Neural cell (in vitro differentiated cells): ENCODE data around the gene APOA1. TPM values are rescaled to one million over a fixed set of nuclear protein-coding genes. Genes with fewer than 3 reads are reported as not detected.

Source experiments
- H2AFZ ChIP-seq: fragments of 200-600, 300-800 bp; sonication (generic), shearing (Covaris generic); 2 replicates; pipeline ENCODE4 v1.6.0; 2014; ENCODE audit warnings: low read depth, mild to moderate bottlenecking, antibody characterized with exemption, low read length, moderate library complexity
- H3F3A ChIP-seq: fragments of 200-600 bp; shearing (Covaris generic); 2 replicates; pipeline ENCODE4 v1.6.1; 2016; ENCODE audit warnings: mild to moderate bottlenecking, moderate library complexity, mixed read lengths, antibody characterized with exemption, low read length; ENCODE audit not compliant: insufficient read depth, poor library complexity, severe bottlenecking
- H3K27ac ChIP-seq: fragments of 200-600, 300-800 bp; sonication (generic), shearing (Covaris generic); 2 replicates; pipeline ENCODE4 v1.5.1; 2014; ENCODE audit warnings: mild to moderate bottlenecking, low read length, moderate library complexity
- H3K27me3 ChIP-seq: fragments of 300-800, 200-600 bp; sonication (generic), shearing (Covaris generic); 2 replicates; pipeline ENCODE4 v1.6.0; 2014; ENCODE audit warnings: mild to moderate bottlenecking, low read depth, low read length, moderate library complexity; ENCODE audit not compliant: insufficient read depth
- H3K36me3 ChIP-seq: fragments of 300-800, 200-600 bp; sonication (generic), shearing (Covaris generic); 2 replicates; pipeline ENCODE4 v1.5.1; 2014; ENCODE audit warnings: mild to moderate bottlenecking, antibody characterized with exemption, low read length, moderate library complexity; ENCODE audit not compliant: insufficient read depth
- H3K4me2 ChIP-seq: fragments of 300-800, 200-600 bp; sonication (generic), shearing (Covaris generic); 2 replicates; pipeline ENCODE4 v1.6.0; 2014; ENCODE audit warnings: mild to moderate bottlenecking, low read length
- H3K4me3 ChIP-seq: fragments of 300-800, 200-600 bp; sonication (generic), shearing (Covaris generic); 2 replicates; pipeline ENCODE4 v1.5.1; 2014; ENCODE audit warnings: mild to moderate bottlenecking, low read length, moderate library complexity
- H3K79me2 ChIP-seq: fragments of 200-600 bp; shearing (Covaris generic); replicated peaks from 2 replicates; pipeline ENCODE4 v1.6.0; 2014; ENCODE audit warnings: mild to moderate bottlenecking, low read length, moderate library complexity; ENCODE audit not compliant: insufficient read depth
- H3K9ac ChIP-seq: fragments of 300-800, 200-600 bp; sonication (generic), shearing (Covaris generic); 2 replicates; pipeline ENCODE4 v1.6.1; 2016; ENCODE audit warnings: mild to moderate bottlenecking, low read length, mixed read lengths
- H3K9me2 ChIP-seq: fragments of 200-600 bp; shearing (Covaris generic); 2 replicates; pipeline ENCODE4 v1.6.1; 2016; ENCODE audit warnings: mild to moderate bottlenecking, low read length, mixed read lengths; ENCODE audit not compliant: insufficient read depth
- H3K9me3 ChIP-seq: fragments of 200-600, 300-800 bp; sonication (generic), shearing (Covaris generic); 2 replicates; pipeline ENCODE4 v1.6.1; 2016; ENCODE audit warnings: mild to moderate bottlenecking, mixed run types, low read length, moderate library complexity, mixed read lengths
- H4K20me1 ChIP-seq: fragments of 200-600 bp; shearing (Covaris generic); 2 replicates; pipeline ENCODE4 v1.6.1; 2016; ENCODE audit warnings: mild to moderate bottlenecking, mixed run types; ENCODE audit not compliant: insufficient read depth
- CTCF ChIP-seq: fragments of 450-650 bp; IDR thresholded peaks from 2 replicates; pipeline ENCODE4 v1.5.1; 2014; ENCODE audit warnings: antibody characterized with exemption, mild to moderate bottlenecking, moderate library complexity; ENCODE audit not compliant: poor library complexity, severe bottlenecking
- EP300 ChIP-seq: fragments of 450-650 bp; conservative IDR thresholded peaks from 2 replicates; pipeline ENCODE4 v1.6.1; 2014; ENCODE audit warnings: antibody characterized with exemption, mild to moderate bottlenecking, moderate library complexity; ENCODE audit not compliant: poor library complexity, severe bottlenecking
- EZH2 ChIP-seq: fragments of 200-600, 300-800 bp; shearing (Covaris generic), sonication (generic); IDR thresholded peaks from 2 replicates; pipeline ENCODE4 v1.6.1; 2014; ENCODE audit warnings: antibody characterized with exemption, low read length, borderline replicate concordance, mild to moderate bottlenecking; ENCODE audit not compliant: insufficient read depth, poor library complexity, severe bottlenecking
- MXI1 ChIP-seq: fragments of 450-650 bp; conservative IDR thresholded peaks from 2 replicates; pipeline ENCODE4 v1.6.1; 2014; ENCODE audit warnings: antibody characterized with exemption, mild to moderate bottlenecking; ENCODE audit not compliant: poor library complexity, severe bottlenecking
- POLR2AphosphoS5 ChIP-seq: IDR thresholded peaks from 2 replicates; pipeline ENCODE4 v1.6.1; 2012
- RAD21 ChIP-seq: fragments of 450-650 bp; conservative IDR thresholded peaks from 2 replicates; pipeline ENCODE4 v1.6.1; 2014; ENCODE audit warnings: antibody characterized with exemption, mild to moderate bottlenecking, moderate library complexity
- REST ChIP-seq: IDR thresholded peaks from 2 replicates; pipeline ENCODE4 v1.6.1; 2012; ENCODE audit warnings: borderline replicate concordance
- SMC3 ChIP-seq: fragments of 450-650 bp; conservative IDR thresholded peaks from 2 replicates; pipeline ENCODE4 v1.6.1; 2014; ENCODE audit warnings: antibody characterized with exemption, mild to moderate bottlenecking, moderate library complexity; ENCODE audit not compliant: poor library complexity
- TAF1 ChIP-seq: IDR thresholded peaks from 2 replicates; pipeline ENCODE4 v1.6.1; 2012; ENCODE audit warnings: low read depth
- polyA plus RNA-seq: library from polyadenylated mRNA; depleted of rRNA; stranded (reverse); fragments of >200 nt; gene quantifications from 2 replicates; pipeline ENCODE4 v1.2.3, GENCODE V29; 2014

Gene APOA1
- polyA plus RNA-seq, 1 donor from 2014 or later, result not detected

- no peaks in the 10 kb centered on the region for H3K79me2 ChIP-seq
- H3K9me3 ChIP-seq, result no peaks in the 10 kb centered on the region
- H3F3A ChIP-seq, result no peaks in the 10 kb centered on the region
- no peak within 1 kb of the TSS for H3K4me3 ChIP-seq
- no peaks in the 10 kb centered on the region for H4K20me1 ChIP-seq
- TF ChIP-seq EP300, result no peak
- TF ChIP-seq TAF1, result no peak
- no peak for TF ChIP-seq POLR2AphosphoS5
- no peak for TF ChIP-seq MXI1
- no peak for TF ChIP-seq REST
- TF ChIP-seq RAD21, result no peak
- no peak for TF ChIP-seq SMC3
- no peak for TF ChIP-seq CTCF
- TF ChIP-seq EZH2, result no peak
- H3K9ac ChIP-seq, result no peak within 1 kb of the TSS
- no peak within 1 kb of the TSS for H2AFZ ChIP-seq
- H3K9me2 ChIP-seq, result no peaks in the 10 kb centered on the region
- H3K4me2 ChIP-seq, result no peak within 1 kb of the TSS
- H3K27me3 ChIP-seq, result no peaks in the 10 kb centered on the region
- no peaks in the 10 kb centered on the region for H3K36me3 ChIP-seq
- H3K27ac ChIP-seq, result no peak within 1 kb of the TSS
Observed at GRCh38 chr11:116829525-116830183, 7.8 kb downstream of the APOA1 start, which contains the start of gene APOC3. Gene APOC3 (plus strand): TSS chr11:116829907. CDS start chr11:116830583, 676 bp downstream.

- TF ChIP-seq EP300 (no peak), CTCF (no peak), RAD21 (no peak), EZH2 (no peak), SMC3 (no peak), REST (no peak), POLR2AphosphoS5 (no peak)
- H3K9ac ChIP-seq, result no peak overlapping the region
- no peak overlapping the region for H2AFZ ChIP-seq
- no peaks in the 10 kb centered on the region for H3K9me2 ChIP-seq
- no peak overlapping the region for H3K4me2 ChIP-seq
- H3K4me3 ChIP-seq, result no peak overlapping the region
- no peaks in the 10 kb centered on the region for H3K36me3 ChIP-seq
- H3K27me3 ChIP-seq, result no peaks in the 10 kb centered on the region
- H3K9me3 ChIP-seq, result no peaks in the 10 kb centered on the region
- H3K27ac ChIP-seq, result no peak overlapping the region
- H3K79me2 ChIP-seq, result no peaks in the 10 kb centered on the region
- no peaks in the 10 kb centered on the region for H4K20me1 ChIP-seq
- no peaks in the 10 kb centered on the region for H3F3A ChIP-seq
Observed at GRCh38 chr11:116828632-116829524, 8.5 kb downstream of the APOA1 start.
